Astrocyte (in vitro differentiated cells and primary cell): Measurements from ENCODE around the gene DISP3.

ENCODE experiments used
- EZH2 ChIP-seq: IDR thresholded peaks from 2 replicates; pipeline ENCODE4 v1.6.1; 2012; ENCODE audit warnings: mild to moderate bottlenecking, low read length, inconsistent platforms; ENCODE audit not compliant: insufficient read depth
- TF ChIP-seq, protein P1 (sequence below): IDR thresholded peaks from 2 replicates; pipeline ENCODE4 v1.5.1; 2011; ENCODE audit warnings: low read depth, mild to moderate bottlenecking, inconsistent platforms, low read length, moderate library complexity; ENCODE audit not compliant: insufficient read depth

- TF ChIP-seq, protein P1, sequence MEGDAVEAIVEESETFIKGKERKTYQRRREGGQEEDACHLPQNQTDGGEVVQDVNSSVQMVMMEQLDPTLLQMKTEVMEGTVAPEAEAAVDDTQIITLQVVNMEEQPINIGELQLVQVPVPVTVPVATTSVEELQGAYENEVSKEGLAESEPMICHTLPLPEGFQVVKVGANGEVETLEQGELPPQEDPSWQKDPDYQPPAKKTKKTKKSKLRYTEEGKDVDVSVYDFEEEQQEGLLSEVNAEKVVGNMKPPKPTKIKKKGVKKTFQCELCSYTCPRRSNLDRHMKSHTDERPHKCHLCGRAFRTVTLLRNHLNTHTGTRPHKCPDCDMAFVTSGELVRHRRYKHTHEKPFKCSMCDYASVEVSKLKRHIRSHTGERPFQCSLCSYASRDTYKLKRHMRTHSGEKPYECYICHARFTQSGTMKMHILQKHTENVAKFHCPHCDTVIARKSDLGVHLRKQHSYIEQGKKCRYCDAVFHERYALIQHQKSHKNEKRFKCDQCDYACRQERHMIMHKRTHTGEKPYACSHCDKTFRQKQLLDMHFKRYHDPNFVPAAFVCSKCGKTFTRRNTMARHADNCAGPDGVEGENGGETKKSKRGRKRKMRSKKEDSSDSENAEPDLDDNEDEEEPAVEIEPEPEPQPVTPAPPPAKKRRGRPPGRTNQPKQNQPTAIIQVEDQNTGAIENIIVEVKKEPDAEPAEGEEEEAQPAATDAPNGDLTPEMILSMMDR = no peak
- TF ChIP-seq EZH2 = no peak
These were observed 49.7 kb upstream of the DISP3 start for GRCh38 chr1:11429226-11429625.
